ENCODE results near the gene PBX3.

DNA sequence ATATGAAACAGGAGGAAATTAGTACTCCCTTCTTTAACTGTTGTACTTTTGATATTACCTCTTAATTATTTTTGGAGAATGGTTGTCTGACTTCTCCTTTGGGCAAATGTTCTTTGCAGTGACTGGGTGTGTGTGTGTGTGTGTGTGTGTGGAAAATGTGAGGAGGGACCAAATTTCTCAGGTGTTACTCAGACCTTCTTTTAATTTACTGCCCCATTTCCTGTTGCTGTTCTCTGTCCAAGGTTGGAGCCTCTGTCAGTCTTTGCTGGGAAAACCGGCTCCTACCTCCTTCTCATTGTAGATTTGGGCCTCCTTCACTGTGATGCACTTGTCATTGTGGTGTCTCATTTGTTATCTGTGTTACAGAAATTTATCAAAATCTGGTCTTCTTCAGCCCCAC lies 68.4 kb downstream of the PBX3 start:
- TF ChIP-seq EP300 (IDR thresholded peaks at IDR 0.05) (no peak), POLR2A (IDR thresholded peaks at IDR 0.05) (no peak)
- TF ChIP-seq, protein P1, sequence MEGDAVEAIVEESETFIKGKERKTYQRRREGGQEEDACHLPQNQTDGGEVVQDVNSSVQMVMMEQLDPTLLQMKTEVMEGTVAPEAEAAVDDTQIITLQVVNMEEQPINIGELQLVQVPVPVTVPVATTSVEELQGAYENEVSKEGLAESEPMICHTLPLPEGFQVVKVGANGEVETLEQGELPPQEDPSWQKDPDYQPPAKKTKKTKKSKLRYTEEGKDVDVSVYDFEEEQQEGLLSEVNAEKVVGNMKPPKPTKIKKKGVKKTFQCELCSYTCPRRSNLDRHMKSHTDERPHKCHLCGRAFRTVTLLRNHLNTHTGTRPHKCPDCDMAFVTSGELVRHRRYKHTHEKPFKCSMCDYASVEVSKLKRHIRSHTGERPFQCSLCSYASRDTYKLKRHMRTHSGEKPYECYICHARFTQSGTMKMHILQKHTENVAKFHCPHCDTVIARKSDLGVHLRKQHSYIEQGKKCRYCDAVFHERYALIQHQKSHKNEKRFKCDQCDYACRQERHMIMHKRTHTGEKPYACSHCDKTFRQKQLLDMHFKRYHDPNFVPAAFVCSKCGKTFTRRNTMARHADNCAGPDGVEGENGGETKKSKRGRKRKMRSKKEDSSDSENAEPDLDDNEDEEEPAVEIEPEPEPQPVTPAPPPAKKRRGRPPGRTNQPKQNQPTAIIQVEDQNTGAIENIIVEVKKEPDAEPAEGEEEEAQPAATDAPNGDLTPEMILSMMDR (IDR thresholded peaks at IDR 0.05) = no peak

Measured in suprapubic skin (tissue), 3 donors.